ENCODE measurements around the gene ZNF428. TPM values are rescaled to one million over a fixed set of nuclear protein-coding genes. Genes with fewer than 3 reads are reported as not detected.

ZNF428 gene
- total RNA-seq, 1 donor: 14.0 TPM

GRCh38 chr19:43563816-43564457 lies 55.5 kb downstream of the ZNF428 start:
- no peak overlapping the region for H3K4me3 ChIP-seq (ENCODE audit: low read depth, low read length)
- no peak for TF ChIP-seq CTCF (IDR thresholded peaks at IDR 0.05; ENCODE audit: insufficient read depth, low read length)
- DNase-seq (ENCODE audit: low read depth): no peak

GRCh38 chr19:43562698-43563241 lies 56.7 kb downstream of the ZNF428 start:
- H3K4me3 ChIP-seq (ENCODE audit: low read depth, low read length): no peak overlapping the region
- TF ChIP-seq CTCF (IDR thresholded peaks at IDR 0.05; ENCODE audit: insufficient read depth, low read length): no peak
- DNase-seq (ENCODE audit: low read depth): peak; percentile 23

- DNase-seq (ENCODE audit: low read depth): no peak
- H3K4me3 ChIP-seq (ENCODE audit: low read depth, low read length): no peak overlapping the region
- TF ChIP-seq CTCF (IDR thresholded peaks at IDR 0.05; ENCODE audit: insufficient read depth, low read length): no peak
Measured at GRCh38 chr19:43562226-43562697, 57.2 kb downstream of the ZNF428 start.

- DNase-seq (ENCODE audit: low read depth): no peak
- no peak overlapping the region for H3K4me3 ChIP-seq (ENCODE audit: low read depth, low read length)
- TF ChIP-seq CTCF (IDR thresholded peaks at IDR 0.05; ENCODE audit: insufficient read depth, low read length): no peak
Measured at GRCh38 chr19:43561139-43561970, 58.1 kb downstream of the ZNF428 start.

- no peak for TF ChIP-seq CTCF (IDR thresholded peaks at IDR 0.05; ENCODE audit: insufficient read depth, low read length)
- H3K4me3 ChIP-seq (ENCODE audit: low read depth, low read length): no peak overlapping the region
- DNase-seq (ENCODE audit: low read depth): no peak
Measured at GRCh38 chr19:43560687-43561086, 58.7 kb downstream of the ZNF428 start.

Small RNAs within 50 kb of the gene (small RNA-seq; reads per million reads assigned to genes)
- not detected for gene RN7SL368P

Other genes starting within 250 kb of the ZNF428 start
- not detected in 2 replicates for gene TEX101, start 204.7 kb downstream of the ZNF428 start, total RNA-seq (ENCODE audit: low replicate concordance)
- 0.36 TPM in 1 of 2 replicates, not detected in the other for gene LYPD3, start 154.0 kb downstream of the ZNF428 start, total RNA-seq (ENCODE audit: low replicate concordance)
- gene PHLDB3, start 114.9 kb downstream of the ZNF428 start, total RNA-seq (ENCODE audit: low replicate concordance): 8.0 and 11.4 TPM in 2 replicates
- 11.3 and 78.2 TPM in 2 replicates for gene ETHE1, start 92.4 kb downstream of the ZNF428 start, total RNA-seq (ENCODE audit: low replicate concordance)
- 0.63 TPM in 1 of 2 replicates, not detected in the other for gene ZNF575, start 86.4 kb downstream of the ZNF428 start, total RNA-seq (ENCODE audit: low replicate concordance)
- 23.5 and 32.9 TPM in 2 replicates for gene XRCC1, start 44.1 kb downstream of the ZNF428 start, total RNA-seq (ENCODE audit: low replicate concordance)
- gene PINLYP, start 43.8 kb downstream of the ZNF428 start, total RNA-seq (ENCODE audit: low replicate concordance): 6.4 and 7.4 TPM in 2 replicates
- gene IRGQ, start 23.5 kb downstream of the ZNF428 start, total RNA-seq (ENCODE audit: low replicate concordance): 17.5 and 32.3 TPM in 2 replicates
- gene ZNF576, start 23.0 kb downstream of the ZNF428 start, total RNA-seq (ENCODE audit: low replicate concordance): 10.0 and 10.3 TPM in 2 replicates
- gene SRRM5, start 7.5 kb downstream of the ZNF428 start, total RNA-seq (ENCODE audit: low replicate concordance): 0.09 TPM in 1 of 2 replicates, not detected in the other
- gene CADM4, start 20.2 kb upstream of the ZNF428 start, total RNA-seq (ENCODE audit: low replicate concordance): 0.27 and 1.1 TPM in 2 replicates
- gene PLAUR, start 50.5 kb upstream of the ZNF428 start, total RNA-seq (ENCODE audit: low replicate concordance): 46.3 and 73.6 TPM in 2 replicates
- gene IRGC, start 96.4 kb upstream of the ZNF428 start, total RNA-seq (ENCODE audit: low replicate concordance): not detected in 2 replicates
- 18.6 and 25.0 TPM in 2 replicates for gene SMG9, start 135.3 kb upstream of the ZNF428 start, total RNA-seq (ENCODE audit: low replicate concordance)
- 1.2 and 39.9 TPM in 2 replicates for gene KCNN4, start 161.3 kb upstream of the ZNF428 start, total RNA-seq (ENCODE audit: low replicate concordance)
- 0.72 and 1.1 TPM in 2 replicates for gene LYPD5, start 182.8 kb upstream of the ZNF428 start, total RNA-seq (ENCODE audit: low replicate concordance)
- gene ZNF283, start 207.7 kb upstream of the ZNF428 start, total RNA-seq (ENCODE audit: low replicate concordance): 12.5 and 29.9 TPM in 2 replicates